Measurements from ENCODE around the gene LONRF2.
"Not testable (repeated sequence)": the region's sequence is repeated elsewhere in the genome, so short reads cannot be mapped to it uniquely, and the experiment has no call there.

LONRF2 gene

GRCh38 chr2:100321866-100322820 is at the start of gene LONRF2:
Gene LONRF2, minus strand, starts transcription at chr2:100322501. Its CDS starts 408 bp downstream, at chr2:100322093.
- H3K4me3 ChIP-seq (ENCODE audit: low read depth, low read length): no peak within 1 kb of the TSS
- no peak for DNase-seq (ENCODE audit: low read depth)
- no peak for TF ChIP-seq CTCF (IDR thresholded peaks at IDR 0.05; ENCODE audit: low read depth, low read length, missing control alignments)

GRCh38 chr2:100367163-100367562 is 44.9 kb upstream of the LONRF2 start:
- no peak overlapping the region for H3K4me3 ChIP-seq (ENCODE audit: low read depth, low read length)
- no peak for DNase-seq (ENCODE audit: low read depth)
- no peak for TF ChIP-seq CTCF (IDR thresholded peaks at IDR 0.05; ENCODE audit: low read depth, low read length, missing control alignments)

GRCh38 chr2:100365434-100365833 is 43.1 kb upstream of the LONRF2 start:
- no peak for TF ChIP-seq CTCF (IDR thresholded peaks at IDR 0.05; ENCODE audit: low read depth, low read length, missing control alignments)
- no peak overlapping the region for H3K4me3 ChIP-seq (ENCODE audit: low read depth, low read length)
- DNase-seq (ENCODE audit: low read depth): no peak

GRCh38 chr2:100362269-100362668 is 40.0 kb upstream of the LONRF2 start:
- not testable (repeated sequence) for DNase-seq (ENCODE audit: low read depth); H3K4me3 ChIP-seq (ENCODE audit: low read depth, low read length)

GRCh38 chr2:100359576-100359975 is 37.3 kb upstream of the LONRF2 start:
- no peak for TF ChIP-seq CTCF (IDR thresholded peaks at IDR 0.05; ENCODE audit: low read depth, low read length, missing control alignments)
- no peak for DNase-seq (ENCODE audit: low read depth)

GRCh38 chr2:100358554-100358953 is 36.3 kb upstream of the LONRF2 start:
- DNase-seq (ENCODE audit: low read depth): no peak
- TF ChIP-seq CTCF (IDR thresholded peaks at IDR 0.05; ENCODE audit: low read depth, low read length, missing control alignments): no peak
- H3K4me3 ChIP-seq (ENCODE audit: low read depth, low read length): no peak overlapping the region

More at GRCh38 chr2:100359576-100359975, 37.3 kb upstream of the LONRF2 start:
- H3K4me3 ChIP-seq (ENCODE audit: low read depth, low read length): no peak overlapping the region

- no peak overlapping the region for H3K4me3 ChIP-seq (ENCODE audit: low read depth, low read length)
- TF ChIP-seq CTCF (IDR thresholded peaks at IDR 0.05; ENCODE audit: low read depth, low read length, missing control alignments): no peak
Measured at GRCh38 chr2:100352521-100352920, 30.2 kb upstream of the LONRF2 start.

More at GRCh38 chr2:100352521-100352920, 30.2 kb upstream of the LONRF2 start:
- no peak for DNase-seq (ENCODE audit: low read depth)
